AG09309 (cell line): Measurements from ENCODE around the gene ERFL.

Source experiments
- DNase-seq: peaks from one replicate; pipeline ENCODE4 v3.0.0-alpha.2; 2010; ENCODE audit warnings: low read depth
- H3K4me3 ChIP-seq: 2 replicates; pipeline ENCODE4 v1.5.1; 2011; ENCODE audit warnings: mild to moderate bottlenecking, low read depth, low read length, moderate library complexity; ENCODE audit not compliant: control insufficient read depth
- TF ChIP-seq, protein P1 (sequence below): IDR thresholded peaks from 2 replicates; pipeline ENCODE4 v1.5.1; 2011; ENCODE audit warnings: mild to moderate bottlenecking, low read depth, low read length, inconsistent platforms; ENCODE audit not compliant: insufficient read depth, control insufficient read depth; ENCODE audit errors: missing control alignments

ERFL gene

DNA sequence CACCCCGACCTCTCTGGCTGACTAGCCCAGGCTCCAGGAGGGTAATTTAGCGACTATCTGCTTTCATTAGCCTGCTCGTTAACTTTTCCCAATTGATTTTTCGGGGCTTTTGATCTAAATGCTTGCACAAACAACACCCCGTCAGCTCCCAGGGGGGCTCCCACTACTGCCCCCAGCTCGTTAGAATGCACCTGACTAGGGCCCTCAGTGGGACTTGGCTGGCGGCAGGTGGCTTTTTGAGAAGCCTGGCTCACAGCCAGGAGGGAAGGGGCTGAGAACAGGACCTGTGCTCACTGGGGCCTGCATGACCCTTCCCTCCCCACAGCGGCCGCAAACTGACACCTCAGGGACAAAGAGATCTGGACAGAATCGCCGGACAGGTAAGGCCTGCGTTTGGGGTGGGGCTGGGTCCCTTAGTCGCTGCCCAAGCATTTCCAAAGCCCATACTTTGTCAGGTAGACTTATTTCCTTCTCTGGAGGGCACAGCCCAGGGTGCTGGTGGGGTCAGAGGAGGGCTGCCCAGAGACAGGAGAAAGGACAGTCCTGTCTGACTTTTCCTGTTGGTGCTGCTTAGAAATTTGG, 58.8 kb downstream of the ERFL start:
- no peak for DNase-seq
- TF ChIP-seq, protein P1, sequence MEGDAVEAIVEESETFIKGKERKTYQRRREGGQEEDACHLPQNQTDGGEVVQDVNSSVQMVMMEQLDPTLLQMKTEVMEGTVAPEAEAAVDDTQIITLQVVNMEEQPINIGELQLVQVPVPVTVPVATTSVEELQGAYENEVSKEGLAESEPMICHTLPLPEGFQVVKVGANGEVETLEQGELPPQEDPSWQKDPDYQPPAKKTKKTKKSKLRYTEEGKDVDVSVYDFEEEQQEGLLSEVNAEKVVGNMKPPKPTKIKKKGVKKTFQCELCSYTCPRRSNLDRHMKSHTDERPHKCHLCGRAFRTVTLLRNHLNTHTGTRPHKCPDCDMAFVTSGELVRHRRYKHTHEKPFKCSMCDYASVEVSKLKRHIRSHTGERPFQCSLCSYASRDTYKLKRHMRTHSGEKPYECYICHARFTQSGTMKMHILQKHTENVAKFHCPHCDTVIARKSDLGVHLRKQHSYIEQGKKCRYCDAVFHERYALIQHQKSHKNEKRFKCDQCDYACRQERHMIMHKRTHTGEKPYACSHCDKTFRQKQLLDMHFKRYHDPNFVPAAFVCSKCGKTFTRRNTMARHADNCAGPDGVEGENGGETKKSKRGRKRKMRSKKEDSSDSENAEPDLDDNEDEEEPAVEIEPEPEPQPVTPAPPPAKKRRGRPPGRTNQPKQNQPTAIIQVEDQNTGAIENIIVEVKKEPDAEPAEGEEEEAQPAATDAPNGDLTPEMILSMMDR, result no peak
- H3K4me3 ChIP-seq, result no peak overlapping the region

DNA sequence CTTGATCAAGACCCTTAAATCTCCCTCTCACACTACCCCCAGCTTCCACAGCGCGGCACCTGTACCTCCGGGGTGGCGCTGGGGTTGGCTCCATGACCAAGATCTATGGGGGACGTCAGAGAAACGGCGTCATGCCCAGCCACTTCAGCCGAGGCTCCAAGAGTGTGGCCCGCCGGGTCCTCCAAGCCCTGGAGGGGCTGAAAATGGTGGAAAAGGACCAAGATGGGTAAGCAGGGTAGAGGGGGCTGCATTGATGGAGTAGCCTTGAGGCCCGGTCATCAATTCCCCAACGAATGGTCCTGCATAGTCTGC, 59.3 kb downstream of the ERFL start:
- TF ChIP-seq, protein P1, result no peak
- H3K4me3 ChIP-seq, result no peak overlapping the region
- no peak for DNase-seq

DNA sequence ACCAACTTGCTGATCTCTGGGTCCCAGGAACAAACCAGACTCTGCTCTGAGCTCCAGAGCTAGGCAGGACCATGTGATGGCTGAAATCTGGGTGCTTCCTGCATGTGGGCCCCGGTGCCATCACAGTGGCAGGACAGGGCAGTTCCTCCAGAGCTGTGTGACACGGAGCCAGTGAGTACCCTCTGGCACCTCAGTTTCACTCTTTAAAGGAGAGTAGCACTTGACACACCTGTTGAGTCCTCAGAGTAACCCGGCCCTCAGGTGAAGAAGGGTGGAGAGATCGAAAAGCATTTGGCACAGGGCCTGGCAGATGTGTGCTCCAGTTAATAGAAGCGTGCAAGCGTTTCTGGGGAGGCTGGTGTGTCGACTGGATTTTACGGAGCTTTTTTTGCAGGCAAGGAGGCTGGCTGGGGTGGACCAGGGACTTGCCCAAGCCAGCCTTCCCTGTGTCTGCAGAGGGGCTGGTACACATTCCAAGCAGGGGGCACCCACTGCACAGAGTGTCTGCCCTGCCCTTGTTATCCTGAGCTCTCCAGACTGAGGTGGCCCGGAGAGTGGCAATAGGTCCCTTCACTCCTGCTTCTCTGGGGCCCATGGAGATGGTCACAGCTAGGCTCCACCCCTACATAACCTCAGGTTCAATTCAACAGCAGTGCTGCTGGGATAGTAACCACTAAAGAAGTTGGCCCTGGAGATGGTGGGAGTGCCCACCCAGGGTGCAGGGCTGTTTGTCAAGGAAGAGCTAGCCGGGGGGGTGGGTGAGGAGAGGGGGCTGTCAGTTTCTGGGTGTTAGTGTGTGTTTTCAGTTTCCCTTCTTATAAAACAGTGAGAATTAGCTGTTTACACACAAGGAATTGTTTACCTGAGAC, 59.9 kb downstream of the ERFL start:
- no peak overlapping the region for H3K4me3 ChIP-seq
- DNase-seq, result no peak
- TF ChIP-seq, protein P1, result no peak

DNA sequence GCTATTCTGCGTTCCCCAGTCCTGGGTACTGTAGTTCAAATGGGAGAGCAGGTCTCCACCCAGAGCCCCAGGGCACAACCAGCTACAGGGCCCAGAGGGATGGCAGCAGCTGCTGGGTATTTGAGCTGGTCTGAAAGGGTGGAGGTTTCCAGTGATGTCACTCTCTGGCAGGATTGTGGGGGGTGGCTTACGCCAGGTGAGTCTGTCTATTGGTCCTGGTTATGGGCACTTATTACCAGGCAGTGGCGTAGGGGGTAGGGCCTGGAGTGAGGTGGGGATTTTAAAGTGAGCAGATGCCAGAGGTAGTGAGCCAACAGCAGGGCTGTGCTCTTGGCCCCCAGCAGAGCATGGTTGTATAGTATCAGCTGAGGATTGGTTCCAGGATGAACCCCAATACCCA, 62.0 kb downstream of the ERFL start:
- H3K4me3 ChIP-seq, result no peak overlapping the region
- DNase-seq, result no peak
- TF ChIP-seq, protein P1, result no peak

DNA sequence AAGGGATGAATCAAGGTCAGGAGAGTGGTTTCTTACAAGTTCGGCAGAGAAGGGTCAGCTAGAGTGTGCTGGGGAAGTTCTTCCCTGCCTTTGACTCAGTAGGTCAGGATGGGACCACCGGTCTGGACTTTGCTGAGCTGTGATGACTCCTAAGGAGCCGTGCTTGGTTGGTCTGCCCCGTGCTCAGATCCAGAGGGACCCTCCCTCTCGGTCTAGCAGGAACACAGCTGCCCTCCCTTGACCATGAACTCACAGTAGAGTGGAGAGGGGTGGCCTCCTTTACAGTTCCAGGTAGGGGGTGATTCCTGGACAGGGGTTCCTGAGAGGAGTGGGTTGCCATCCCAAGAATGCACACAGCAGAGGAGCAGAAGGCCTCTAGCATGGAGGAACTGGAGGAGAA, 63.9 kb downstream of the ERFL start:
- DNase-seq, result no peak
- TF ChIP-seq, protein P1, result no peak
- no peak overlapping the region for H3K4me3 ChIP-seq

DNA sequence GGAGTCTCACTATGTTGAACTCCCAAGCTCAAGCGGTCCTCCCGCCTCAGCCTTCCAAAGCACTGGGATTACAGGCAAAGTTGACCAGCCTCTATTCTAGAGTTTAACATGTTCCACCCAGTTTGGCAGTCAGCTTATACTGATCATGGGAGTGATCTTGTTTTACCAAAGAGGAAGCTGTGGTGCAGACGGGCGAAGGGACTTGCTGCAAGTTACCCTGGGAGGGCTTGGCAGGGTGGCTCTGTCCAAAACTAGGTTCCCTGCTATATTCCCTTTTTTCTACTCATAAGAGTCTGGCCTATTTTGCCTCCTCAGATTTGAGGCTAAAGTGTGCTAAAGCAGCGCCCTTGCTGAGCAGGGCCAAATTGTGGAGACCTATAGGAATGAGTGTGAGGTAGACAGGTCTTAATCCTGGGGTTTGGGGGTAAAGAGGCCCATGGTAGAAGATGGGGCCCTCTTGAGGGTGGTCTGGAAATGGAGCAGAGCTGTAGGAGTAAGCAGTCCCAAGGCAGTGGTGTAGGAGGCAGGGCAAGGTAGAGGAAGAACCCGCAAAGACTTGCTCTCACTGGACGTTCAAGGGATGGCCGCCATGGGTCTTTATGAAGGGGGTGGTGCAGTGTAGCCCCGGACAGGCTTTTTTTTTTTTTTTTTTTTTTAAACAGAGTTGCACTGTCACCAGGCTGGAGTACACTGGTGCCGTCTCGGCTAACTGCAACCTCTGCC, 64.9 kb downstream of the ERFL start:
- H3K4me3 ChIP-seq, result no peak overlapping the region
- no peak for DNase-seq
- TF ChIP-seq, protein P1, result no peak
